Astrocyte (in vitro differentiated cells and primary cell): ENCODE results near the gene TAF5L.

ENCODE experiments used
- CTCF ChIP-seq: IDR thresholded peaks from 2 replicates; pipeline ENCODE4 v1.5.1; 2011; ENCODE audit warnings: low read depth, mild to moderate bottlenecking, inconsistent platforms, low read length, moderate library complexity; ENCODE audit not compliant: insufficient read depth
- EZH2 ChIP-seq: IDR thresholded peaks from 2 replicates; pipeline ENCODE4 v1.6.1; 2012; ENCODE audit warnings: mild to moderate bottlenecking, low read length, inconsistent platforms; ENCODE audit not compliant: insufficient read depth

- TF ChIP-seq CTCF (no peak), EZH2 (no peak)
Measured at GRCh38 chr1:229650045-229650444, 24.1 kb upstream of the TAF5L start.
